ENCODE measurements around the gene MAP3K20.

Gene MAP3K20

GRCh38 chr2:173028671-173029070 lies 47.0 kb upstream of the MAP3K20 start:
- Histone ChIP-seq H3K27me3 (ENCODE audit: low read depth, low read length) (no peaks in the 10 kb centered on the region), H3K4me2 (ENCODE audit: low read length) (no peak overlapping the region), H3K9me3 (ENCODE audit: insufficient read depth, low read length) (no peaks in the 10 kb centered on the region), H3K4me3 (ENCODE audit: low read length) (no peak overlapping the region), H3K36me3 (replicated peaks; ENCODE audit: low read depth, low read length) (no peaks in the 10 kb centered on the region), H2AFZ (ENCODE audit: low read depth, low read length) (no peak overlapping the region), H3K79me2 (ENCODE audit: low read length) (no peaks in the 10 kb centered on the region), H3K27ac (ENCODE audit: low read length) (no peak overlapping the region), H4K20me1 (ENCODE audit: insufficient read depth, low read length) (no peaks in the 10 kb centered on the region), H3K4me1 (ENCODE audit: low read length) (peaks cover 8% of the 10 kb centered on the region), H3K9ac (ENCODE audit: low read length) (no peak overlapping the region)
- TF ChIP-seq EZH2phosphoT487 (IDR thresholded peaks at IDR 0.05; ENCODE audit: low read depth): no peak
- TF ChIP-seq, protein P1, sequence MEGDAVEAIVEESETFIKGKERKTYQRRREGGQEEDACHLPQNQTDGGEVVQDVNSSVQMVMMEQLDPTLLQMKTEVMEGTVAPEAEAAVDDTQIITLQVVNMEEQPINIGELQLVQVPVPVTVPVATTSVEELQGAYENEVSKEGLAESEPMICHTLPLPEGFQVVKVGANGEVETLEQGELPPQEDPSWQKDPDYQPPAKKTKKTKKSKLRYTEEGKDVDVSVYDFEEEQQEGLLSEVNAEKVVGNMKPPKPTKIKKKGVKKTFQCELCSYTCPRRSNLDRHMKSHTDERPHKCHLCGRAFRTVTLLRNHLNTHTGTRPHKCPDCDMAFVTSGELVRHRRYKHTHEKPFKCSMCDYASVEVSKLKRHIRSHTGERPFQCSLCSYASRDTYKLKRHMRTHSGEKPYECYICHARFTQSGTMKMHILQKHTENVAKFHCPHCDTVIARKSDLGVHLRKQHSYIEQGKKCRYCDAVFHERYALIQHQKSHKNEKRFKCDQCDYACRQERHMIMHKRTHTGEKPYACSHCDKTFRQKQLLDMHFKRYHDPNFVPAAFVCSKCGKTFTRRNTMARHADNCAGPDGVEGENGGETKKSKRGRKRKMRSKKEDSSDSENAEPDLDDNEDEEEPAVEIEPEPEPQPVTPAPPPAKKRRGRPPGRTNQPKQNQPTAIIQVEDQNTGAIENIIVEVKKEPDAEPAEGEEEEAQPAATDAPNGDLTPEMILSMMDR (IDR thresholded peaks at IDR 0.05; ENCODE audit: low read depth, low read length): no peak

DNA sequence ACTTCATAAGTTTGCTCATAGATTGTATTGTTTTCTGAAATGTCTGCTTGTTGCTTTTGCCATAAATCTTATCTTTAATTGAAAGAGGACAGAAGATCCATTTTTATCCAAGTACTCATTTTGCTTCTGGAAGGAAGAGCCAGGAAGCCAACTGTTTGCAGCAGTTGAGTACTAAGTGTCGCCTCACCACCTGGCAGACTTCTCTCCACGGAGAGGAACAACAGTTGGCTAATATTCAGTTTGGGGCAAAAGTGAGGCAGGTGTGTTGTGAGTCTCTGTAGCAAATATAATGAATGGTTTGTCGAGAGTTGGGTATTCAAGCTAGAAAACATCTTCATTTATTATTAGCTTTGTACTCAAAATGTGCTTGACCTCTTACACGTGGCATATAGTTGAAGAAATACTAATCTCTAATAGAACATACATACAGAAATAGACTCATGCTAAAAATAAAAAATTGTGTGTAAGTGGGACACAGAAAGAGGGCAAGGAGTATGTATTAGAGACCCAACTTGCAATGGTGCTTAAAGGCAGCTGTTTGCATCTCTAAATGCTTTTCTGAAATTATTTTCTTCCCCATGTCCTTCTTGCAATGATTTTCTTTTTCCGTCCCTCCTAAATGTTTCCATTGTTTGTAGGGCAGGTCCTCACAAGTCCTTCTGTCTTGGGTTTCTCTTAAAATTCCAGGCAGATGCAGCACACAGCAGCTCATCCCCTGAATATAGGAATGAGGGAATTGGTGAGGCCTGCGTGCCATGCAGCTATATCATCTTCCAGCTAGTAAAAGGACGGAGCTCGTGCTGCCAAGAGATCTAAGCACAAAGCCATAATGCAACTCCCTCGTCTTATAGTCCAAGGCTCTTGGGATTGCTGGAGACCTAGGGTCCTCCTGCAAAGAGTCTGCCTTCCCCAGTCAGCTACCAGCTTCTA lies 44.8 kb upstream of the MAP3K20 start:
- H3K4me1 ChIP-seq (ENCODE audit: low read length): peaks cover 17% of the 10 kb centered on the region
- no peaks in the 10 kb centered on the region for H3K27me3 ChIP-seq (ENCODE audit: low read depth, low read length)
- no peaks in the 10 kb centered on the region for H3K79me2 ChIP-seq (ENCODE audit: low read length)
- TF ChIP-seq, protein P1 (IDR thresholded peaks at IDR 0.05; ENCODE audit: low read depth, low read length): no peak
- TF ChIP-seq EZH2phosphoT487 (IDR thresholded peaks at IDR 0.05; ENCODE audit: low read depth): no peak
- H3K27ac ChIP-seq (ENCODE audit: low read length): no peak overlapping the region
- H4K20me1 ChIP-seq (ENCODE audit: insufficient read depth, low read length): no peaks in the 10 kb centered on the region
- H3K4me2 ChIP-seq (ENCODE audit: low read length): no peak overlapping the region
- no peaks in the 10 kb centered on the region for H3K9me3 ChIP-seq (ENCODE audit: insufficient read depth, low read length)
- no peak overlapping the region for H2AFZ ChIP-seq (ENCODE audit: low read depth, low read length)
- H3K36me3 ChIP-seq (replicated peaks; ENCODE audit: low read depth, low read length): no peaks in the 10 kb centered on the region
- H3K9ac ChIP-seq (ENCODE audit: low read length): no peak overlapping the region
- no peak overlapping the region for H3K4me3 ChIP-seq (ENCODE audit: low read length)

GRCh38 chr2:173032032-173032431 lies 43.6 kb upstream of the MAP3K20 start:
- TF ChIP-seq EZH2phosphoT487 (IDR thresholded peaks at IDR 0.05; ENCODE audit: low read depth): no peak
- TF ChIP-seq, protein P1 (IDR thresholded peaks at IDR 0.05; ENCODE audit: low read depth, low read length): no peak
- Histone ChIP-seq H3K27me3 (ENCODE audit: low read depth, low read length) (no peaks in the 10 kb centered on the region), H3K4me3 (ENCODE audit: low read length) (no peak overlapping the region), H3K9ac (ENCODE audit: low read length) (no peak overlapping the region), H2AFZ (ENCODE audit: low read depth, low read length) (no peak overlapping the region), H3K79me2 (ENCODE audit: low read length) (no peaks in the 10 kb centered on the region), H3K4me1 (ENCODE audit: low read length) (peaks cover 17% of the 10 kb centered on the region), H3K27ac (ENCODE audit: low read length) (no peak overlapping the region), H3K36me3 (replicated peaks; ENCODE audit: low read depth, low read length) (no peaks in the 10 kb centered on the region), H4K20me1 (ENCODE audit: insufficient read depth, low read length) (no peaks in the 10 kb centered on the region), H3K9me3 (ENCODE audit: insufficient read depth, low read length) (no peaks in the 10 kb centered on the region), H3K4me2 (ENCODE audit: low read length) (no peak overlapping the region)

DNA sequence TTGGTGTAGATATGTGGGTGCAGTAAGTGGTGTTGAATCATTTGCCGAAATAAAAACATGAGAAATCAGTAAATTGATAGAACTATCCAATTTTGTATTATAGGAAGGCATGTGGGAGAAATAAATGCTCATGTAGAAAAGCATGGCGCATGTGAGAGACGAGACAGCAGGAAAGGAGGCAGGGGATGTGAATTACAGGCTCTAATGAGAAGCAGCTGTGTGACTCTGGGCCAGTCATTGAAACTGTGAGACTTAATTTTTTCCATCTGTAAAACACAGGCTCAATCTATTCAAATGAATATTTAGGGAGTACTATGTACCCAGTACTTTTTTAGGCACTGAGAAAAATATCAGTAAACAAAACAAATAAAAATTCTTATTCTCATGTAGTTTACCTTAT lies 42.6 kb upstream of the MAP3K20 start:
- H4K20me1 ChIP-seq (ENCODE audit: insufficient read depth, low read length): no peaks in the 10 kb centered on the region
- no peaks in the 10 kb centered on the region for H3K27me3 ChIP-seq (ENCODE audit: low read depth, low read length)
- no peak overlapping the region for H3K4me2 ChIP-seq (ENCODE audit: low read length)
- H2AFZ ChIP-seq (ENCODE audit: low read depth, low read length): no peak overlapping the region
- TF ChIP-seq EZH2phosphoT487 (IDR thresholded peaks at IDR 0.05; ENCODE audit: low read depth): no peak
- TF ChIP-seq, protein P1 (IDR thresholded peaks at IDR 0.05; ENCODE audit: low read depth, low read length): no peak
- H3K36me3 ChIP-seq (replicated peaks; ENCODE audit: low read depth, low read length): no peaks in the 10 kb centered on the region
- no peak overlapping the region for H3K4me3 ChIP-seq (ENCODE audit: low read length)
- no peak overlapping the region for H3K9ac ChIP-seq (ENCODE audit: low read length)
- peaks cover 10% of the 10 kb centered on the region for H3K4me1 ChIP-seq (ENCODE audit: low read length)
- H3K79me2 ChIP-seq (ENCODE audit: low read length): no peaks in the 10 kb centered on the region
- H3K9me3 ChIP-seq (ENCODE audit: insufficient read depth, low read length): no peaks in the 10 kb centered on the region
- H3K27ac ChIP-seq (ENCODE audit: low read length): no peak overlapping the region
